Stromal cell of bone marrow (primary cell): ENCODE measurements around the gene PTPA.
"Not testable (repeated sequence)": the region's sequence is repeated elsewhere in the genome, so short reads cannot be mapped to it uniquely, and the experiment has no call there.

Experiments used
- DNase-seq: peaks from one replicate; pipeline ENCODE4 v3.0.0-alpha.2; 2012; ENCODE audit warnings: low read depth

The PTPA gene

DNA sequence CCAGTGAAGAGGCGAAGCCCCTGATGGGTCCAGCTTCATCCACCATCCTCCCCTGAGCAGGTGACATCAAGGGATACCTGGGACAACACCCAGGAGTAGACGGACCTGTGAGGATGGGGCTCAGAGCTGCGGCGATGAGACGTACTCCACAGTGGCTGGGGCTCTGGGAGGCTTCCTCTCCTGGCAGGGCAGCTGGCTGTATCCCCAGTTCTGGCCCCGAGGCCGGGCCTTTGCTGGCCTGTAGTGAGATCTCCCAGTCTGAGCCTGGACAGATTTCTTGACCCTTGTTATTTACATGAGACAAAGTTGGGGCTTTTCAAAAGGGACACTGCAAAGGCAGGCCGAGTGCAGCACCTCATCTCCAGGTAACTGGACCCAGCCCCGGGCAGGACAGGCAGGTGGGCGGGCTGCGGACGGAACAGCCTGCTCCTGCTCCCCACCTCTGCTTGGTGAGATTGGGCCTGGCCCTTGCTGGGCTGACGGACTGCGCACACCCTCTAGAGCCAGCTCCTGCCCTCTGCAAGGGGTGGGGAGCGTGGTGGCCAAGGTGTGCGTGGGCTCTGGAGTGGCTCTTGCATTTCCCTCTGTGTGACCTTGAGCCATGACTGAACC lies 43.8 kb downstream of the PTPA start:
- DNase-seq, result no peak

DNA sequence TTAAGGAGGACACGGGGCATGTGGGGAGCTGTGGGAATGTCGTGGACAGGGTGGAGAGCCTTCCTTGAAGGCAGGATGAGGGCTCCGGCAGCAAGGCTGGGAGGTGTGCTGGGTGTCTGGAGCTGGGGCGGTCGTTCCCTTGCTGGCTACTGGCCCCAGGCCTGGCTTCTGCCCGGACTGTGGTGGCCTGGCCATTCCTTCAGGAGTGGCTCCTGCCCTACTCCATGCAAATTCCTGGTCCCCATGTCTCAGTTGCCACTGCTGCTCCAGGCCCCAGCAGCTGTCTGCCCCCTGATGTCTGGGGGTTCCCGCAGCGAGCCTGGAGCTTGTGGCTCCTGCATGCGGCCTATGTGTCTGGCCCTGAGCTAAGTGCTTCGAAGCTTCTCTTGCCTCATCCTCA lies 44.9 kb downstream of the PTPA start:
- no peak for DNase-seq

DNA sequence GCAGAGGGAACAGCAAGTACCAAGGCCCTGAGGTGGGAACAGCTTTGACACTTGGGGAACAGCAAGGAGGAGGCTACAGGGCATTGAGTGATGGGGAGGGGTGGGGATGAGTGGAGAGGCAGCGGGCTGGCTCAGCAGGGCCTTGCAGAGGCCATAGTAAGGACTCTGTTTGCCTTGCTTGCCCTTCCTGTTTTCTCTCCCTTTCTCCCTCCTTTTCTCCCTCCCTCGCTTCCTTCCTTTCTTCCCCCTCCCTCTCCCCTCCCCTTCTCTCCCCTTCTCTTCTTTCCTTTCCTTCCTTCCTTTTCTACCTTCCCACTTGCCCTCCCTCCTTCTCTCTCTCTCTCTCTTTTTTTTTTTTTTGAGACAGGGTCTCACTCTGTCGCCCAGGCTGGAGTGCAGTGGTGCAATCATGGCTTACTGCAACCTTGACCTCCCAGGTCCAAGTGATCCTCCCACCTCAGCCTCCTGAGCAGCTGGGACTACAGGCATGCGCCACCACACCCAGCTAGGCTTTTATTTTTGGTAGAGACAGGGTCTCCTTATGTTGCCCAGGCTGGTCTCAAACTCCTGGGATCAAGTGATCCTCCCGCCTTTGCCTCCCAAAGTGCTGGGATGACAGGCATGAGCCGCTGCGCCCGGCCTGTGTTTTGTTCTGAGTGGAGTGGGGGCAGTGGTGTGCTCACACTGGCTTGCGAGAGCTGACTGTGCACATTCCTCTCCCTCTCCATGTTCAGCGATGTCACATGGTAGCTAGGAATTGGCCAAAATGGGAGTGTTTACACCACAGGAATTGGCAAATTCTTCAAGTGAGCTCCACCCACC lies 49.7 kb downstream of the PTPA start:
- no peak for DNase-seq

DNA sequence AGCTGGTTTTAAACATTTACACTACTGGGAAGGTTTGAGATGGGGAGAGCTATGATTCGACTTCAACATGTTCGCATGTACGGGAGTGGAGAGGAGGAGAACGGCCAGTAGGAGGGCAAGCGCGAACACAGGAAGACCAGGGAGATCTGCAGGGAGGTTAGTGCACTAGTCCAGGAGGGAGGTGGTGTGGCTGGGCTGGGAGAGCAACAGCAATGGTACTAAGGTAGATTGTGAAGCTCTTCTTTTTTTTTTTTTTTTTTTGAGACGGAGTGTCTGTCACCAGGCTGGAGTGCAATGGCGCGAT lies 50.3 kb downstream of the PTPA start:
- no peak for DNase-seq

DNA sequence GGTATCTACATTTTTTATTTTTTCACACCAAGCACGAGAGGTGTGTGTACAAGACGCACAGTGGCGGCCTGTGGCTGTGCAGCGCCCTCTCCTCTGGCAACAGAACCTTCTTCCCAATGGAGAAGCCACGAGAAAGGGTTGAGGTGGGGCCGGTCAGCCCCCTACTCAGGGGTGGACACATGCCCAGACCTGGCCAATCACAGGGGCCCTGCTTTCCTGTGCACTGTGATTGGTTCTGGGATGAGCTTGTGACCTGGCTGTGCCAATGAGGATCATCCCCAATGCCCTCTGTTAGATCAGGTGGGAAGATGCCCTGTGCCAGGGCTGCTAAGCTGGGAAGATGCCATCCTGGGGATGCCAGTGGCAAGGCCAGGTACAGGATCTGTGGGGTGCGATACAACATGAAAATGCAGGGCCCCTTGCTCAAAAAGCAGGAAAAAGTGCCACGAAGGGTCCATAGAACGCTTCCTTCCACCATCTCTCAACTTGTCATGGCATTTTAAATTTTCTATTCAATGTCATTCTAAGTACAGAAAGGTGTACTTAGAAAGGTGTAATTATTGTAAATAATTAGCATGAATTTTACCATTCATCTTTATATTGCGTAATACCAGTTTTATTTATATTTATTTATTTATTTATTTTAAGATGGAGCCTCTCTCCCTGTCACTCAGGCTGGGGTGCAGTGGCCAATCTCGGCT lies 51.4 kb downstream of the PTPA start:
- DNase-seq, result no peak

DNA sequence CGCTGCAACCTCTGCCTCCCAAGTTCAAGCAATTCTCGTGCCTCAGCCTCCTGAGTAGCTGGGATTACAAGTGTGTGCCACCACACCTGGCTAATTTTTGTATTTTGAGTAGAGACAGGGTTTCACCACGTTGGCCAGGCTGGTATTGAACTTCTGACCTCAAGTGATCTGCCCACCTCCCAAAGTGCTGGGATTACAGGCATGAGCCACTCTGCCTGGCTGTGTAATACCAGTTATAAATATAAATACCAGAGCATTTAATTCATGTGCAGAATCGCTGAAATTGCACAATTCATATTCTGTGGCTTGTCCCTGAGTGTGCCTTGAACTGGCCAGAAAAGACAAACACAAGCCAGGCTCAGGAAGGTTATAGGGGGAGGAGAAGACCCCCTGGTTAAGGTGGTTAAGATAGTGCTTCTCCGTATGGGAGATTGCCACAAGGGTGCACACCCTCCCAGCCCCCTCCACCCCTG lies 52.0 kb downstream of the PTPA start:
- not testable (repeated sequence) for DNase-seq

DNA sequence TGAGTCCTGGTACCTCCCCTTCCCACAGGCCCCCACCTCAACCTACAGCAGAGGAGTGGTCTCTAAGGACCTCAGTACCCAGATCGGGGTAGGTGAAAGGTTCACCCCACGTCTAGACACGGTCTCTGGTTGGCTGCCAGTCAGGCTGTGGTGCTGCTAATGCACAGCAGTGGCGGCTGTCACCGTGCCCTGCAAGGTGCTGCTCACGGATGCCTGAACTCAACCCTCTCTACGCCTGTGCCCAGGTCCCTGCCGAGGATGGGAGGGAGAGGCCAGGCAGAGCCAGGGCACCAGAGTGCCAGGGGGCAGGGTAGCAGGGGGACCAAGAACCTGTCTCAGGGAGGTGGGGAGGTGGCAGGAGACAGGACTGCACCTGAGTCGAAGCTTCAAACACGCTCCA lies 52.5 kb downstream of the PTPA start:
- DNase-seq, result no peak

DNA sequence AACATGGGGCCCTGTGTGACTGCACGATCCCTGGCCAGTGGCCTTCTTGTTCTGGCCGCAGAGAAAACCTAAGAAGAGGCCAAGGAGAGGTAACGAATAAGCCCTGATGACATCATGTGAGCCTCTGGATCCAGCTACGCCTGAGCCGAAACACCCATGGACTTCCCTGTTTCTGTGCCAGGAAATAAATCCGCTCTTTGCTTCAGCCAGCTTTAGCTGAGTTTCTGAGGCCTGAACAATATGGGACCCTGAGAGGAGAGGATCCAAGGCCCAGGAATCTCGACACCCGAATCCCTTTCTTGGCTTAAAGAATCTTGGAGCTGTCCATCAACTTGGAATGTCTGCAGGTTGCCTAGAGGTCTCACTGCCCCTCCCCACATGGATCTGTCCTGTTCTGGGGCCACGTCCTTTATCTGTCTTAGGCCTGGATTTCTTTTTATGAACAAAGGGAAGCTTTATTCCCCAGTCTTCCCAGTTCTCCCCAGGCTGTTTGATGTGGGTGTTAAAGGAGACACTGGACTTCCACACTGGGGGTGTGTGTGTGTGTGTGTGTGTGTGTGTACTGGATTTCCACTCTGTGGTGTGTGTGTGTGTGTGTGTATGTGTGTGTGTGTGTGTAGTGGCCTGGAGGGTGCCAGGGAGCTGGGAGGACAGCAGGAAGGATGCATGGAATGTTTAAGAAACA lies 53.2 kb downstream of the PTPA start:
- DNase-seq, result no peak

DNA sequence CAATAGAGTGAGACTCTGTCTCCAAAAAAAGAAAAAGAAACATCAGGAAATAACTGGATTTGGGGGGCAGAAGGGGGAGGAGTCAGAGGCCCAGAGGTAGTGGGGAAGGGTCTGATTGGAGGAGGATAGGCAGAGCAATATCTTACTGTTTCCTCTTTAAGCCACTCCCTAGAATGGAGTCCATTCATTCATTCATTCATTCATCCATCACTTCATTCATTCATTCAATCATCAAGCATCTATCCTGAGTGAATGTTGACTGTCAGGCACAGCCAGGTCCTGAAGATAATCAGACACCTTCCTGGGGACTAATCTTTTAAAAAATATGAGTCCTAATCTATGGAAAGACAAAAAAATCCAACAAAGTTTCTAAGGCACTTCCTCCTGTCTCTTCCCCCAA lies 54.0 kb downstream of the PTPA start:
- DNase-seq, result no peak

DNA sequence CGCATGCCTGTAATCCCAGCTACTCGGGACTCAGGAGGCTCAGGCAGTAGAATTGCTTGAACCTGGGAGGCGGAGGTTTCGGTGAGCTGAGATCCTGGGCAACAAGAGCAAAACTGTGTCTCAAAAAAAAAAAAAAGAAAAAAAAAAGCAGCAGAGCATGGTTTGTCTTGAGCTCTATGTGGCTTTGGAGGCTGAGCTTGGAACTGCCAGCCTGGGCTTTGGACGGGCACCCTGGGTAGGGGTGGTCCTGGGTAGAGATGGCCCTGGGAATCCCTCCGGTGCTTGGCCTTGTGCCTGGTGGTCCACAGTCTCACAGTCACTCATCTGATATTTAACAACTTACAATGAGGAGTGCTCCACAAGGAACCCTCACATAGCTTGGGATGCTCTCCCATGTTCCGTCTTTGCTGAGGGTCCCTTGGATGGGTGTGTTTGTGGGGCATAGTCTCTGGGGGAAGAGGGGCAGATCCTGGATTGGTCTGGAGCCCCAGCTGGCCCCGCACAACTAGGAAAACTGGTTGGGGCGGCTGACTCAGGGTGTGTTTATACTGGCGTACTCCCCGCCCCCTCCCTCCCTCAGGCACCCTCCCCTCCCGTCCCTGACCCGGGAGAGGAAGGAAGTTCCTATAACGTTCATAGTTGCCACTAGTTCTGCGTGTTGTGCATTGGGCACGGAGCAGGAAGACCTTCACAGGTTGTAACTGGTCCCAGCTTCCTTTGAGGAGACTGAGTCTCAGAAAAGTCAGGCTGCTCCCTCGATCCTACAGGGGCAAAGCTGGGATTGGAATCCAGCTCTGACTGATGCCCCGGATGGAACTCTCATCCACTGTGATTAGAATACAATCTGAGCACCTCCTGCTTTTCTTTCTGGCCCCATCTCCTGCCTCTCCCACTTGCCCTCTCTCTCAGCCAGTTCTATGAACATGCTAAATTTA lies 55.7 kb downstream of the PTPA start:
- DNase-seq, result peak; percentile 73

DNA sequence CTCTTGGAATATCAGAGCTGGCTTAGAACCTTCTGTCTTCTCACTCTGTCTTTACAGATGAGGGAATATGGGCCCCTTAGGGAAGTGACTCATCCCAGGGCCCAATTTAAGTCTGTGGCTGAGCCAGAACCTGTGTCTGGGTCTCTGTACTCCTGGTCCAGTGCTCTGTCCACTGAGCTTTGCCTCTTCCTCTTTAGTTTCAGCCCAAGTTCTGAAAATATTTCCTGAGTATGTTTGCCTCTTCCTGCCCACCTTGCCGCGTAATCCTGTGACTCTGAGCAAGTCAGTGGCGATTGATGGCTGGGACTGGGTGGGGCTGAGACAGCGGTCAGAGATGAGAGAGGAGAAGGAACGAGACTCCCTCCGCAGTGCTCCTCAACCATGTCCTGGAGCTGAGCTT lies 59.0 kb downstream of the PTPA start:
- DNase-seq, result no peak

DNA sequence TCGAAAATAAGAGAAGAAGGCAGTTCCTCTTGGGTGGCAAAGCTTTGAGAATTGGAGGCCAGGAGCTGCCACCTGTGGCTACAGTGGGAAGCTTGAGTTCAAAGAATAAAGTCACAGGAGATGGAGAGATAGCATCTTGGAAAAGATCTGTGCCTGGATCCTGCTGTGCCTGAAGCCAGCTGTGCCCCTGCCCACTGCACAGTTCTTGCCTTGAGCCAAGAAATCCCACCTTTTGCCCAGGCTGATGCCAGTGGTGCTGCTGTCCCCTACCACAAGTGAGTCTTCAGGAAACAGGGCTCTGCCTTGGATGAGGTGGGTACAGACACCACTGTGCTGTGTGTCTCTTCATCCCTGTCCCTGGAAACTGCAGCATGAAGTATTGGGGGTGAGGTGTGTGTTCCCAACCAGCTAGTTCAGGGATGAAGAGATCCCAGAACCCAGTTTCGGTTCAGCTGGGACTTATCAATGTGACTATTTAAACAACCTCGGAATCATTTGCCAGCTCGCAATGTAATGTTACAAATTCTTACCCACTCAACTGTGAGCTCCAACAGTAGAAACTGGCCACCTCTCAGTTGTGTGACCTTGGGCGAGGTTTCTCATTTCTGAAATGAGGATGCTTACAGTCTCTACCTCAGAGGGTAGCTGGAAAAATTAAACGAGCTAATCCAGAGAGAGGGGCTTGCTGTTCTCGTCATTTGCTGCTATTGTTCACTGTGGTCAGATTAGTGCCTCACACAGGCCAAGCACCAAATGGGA lies 61.0 kb downstream of the PTPA start:
- DNase-seq, result no peak

DNA sequence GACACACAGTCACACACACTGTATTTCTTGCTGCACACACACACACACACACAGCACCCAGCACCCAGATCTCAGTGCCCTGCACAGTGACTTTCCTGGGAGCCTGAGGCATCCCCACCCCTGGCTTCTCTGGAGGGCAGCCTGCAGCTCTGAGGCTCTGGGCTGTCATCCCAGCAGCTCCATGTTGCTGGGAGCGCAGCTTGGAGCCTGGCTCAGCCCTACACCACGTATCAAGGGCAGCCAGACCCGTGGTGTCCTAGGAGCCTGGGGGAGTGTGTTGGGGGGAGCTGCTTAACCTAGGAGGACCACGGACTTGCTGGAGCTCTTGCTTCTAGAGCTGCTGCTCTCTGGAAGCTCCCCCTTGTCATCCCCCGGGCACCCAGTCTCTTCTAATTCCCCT lies 61.6 kb downstream of the PTPA start:
- DNase-seq, result no peak

DNA sequence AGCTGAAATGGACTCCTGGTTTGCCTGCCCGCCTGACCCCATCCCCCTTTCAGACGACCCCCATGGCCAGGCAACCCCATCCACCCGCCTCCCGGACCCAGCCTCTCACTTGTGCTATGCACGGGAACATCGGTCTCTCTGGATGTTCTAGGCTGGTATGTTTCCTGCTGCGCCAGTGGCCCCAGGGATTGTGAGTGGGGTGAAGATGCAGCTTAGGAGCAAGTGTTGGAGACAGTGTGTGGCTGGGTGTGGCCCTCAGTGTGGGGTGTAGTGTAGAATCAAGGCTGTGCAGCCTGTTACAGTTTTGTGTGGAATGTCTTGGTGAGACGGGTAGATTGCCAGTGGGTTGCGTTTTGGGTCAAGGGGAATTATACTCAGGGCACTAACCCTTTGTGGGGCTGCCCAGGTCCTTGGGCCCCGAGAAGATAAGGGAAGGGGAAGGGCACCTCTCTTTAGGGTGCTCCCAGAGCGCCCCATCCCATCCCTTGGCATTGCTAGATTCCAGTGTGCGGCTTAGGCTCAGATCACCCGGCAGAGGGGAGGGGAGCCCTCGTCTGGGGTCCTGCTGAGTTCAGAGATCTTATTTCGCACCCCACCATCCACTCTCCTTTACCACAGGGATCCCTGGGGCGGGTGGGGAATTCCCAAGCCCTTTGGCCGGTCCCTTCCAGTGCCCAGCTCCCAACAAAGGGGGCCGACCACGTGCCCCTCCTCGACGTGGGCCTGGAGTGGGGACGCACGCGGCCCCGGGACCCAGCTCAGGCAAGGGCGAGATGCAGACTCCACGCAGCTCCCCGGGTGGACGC lies 62.3 kb downstream of the PTPA start:
- no peak for DNase-seq

DNA sequence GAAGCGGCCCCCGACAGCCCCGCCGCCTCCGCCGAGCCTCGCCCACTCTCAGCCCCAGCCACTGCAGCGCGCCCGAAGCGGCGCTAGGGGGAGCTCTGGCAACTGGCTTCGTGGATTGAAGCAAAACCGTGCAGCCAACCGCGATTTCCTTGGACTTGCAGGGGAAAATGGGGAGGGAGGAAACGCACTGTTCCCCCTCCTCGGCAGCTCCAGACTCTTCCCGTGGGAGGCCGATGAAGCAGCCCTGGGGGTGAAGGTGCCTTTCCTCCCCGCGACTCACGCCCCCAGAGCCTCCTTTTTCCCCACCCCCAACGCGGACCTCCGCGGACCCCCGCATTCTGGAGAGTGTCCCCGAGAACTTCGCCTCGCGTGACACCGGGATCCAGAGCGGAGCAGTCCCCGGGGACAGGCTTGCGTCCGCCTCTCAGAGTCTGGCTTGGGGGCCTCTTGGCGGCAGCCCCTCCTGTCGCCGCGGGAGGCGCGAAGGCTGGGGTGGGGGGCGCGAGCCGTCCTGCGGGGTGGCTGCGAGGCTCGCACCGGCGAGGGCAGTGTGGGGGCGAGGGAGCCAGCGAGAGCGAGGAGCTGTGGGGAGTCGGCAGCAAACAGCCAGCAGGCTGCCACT lies 63.0 kb downstream of the PTPA start:
- peak; percentile 87 for DNase-seq

DNA sequence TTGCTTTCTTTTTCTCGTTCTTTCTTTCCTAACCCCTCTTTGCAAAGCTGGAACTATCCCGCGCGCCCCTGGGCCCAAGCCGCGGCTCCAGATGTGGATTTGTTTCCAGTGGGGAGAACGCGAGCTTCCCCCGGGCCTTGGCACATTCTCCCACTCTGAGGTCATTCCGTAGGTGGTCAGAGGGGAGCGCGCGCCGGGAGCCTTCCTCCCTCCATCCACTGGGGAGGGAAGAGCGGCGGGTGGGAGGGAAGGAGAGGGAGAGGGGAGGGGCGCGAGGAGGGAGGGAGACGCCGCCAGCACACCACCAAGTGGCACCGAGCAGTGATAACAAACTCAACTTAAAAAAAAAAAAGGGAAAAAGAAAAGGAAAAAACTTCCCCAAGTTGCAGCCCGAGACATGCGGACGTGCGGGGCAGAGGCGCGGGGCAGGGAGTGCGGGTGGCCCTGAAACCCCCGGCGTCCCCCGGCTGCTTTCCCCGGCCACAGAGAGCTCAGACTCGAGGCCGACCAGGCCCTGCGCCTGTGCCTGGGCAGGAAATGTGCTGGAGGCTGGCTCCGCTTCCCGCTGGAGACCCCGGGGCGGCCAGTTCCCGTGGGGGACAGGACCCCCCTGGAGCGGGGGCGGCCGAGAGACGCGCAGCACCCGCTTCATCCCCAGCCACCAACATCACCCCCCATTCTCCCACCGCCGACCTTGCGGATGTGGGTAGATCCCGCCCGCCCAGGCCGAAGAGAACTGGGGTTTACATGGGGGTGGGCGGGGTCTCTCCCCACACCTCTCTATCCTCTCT lies 63.7 kb downstream of the PTPA start:
- peak; percentile 87 for DNase-seq

DNA sequence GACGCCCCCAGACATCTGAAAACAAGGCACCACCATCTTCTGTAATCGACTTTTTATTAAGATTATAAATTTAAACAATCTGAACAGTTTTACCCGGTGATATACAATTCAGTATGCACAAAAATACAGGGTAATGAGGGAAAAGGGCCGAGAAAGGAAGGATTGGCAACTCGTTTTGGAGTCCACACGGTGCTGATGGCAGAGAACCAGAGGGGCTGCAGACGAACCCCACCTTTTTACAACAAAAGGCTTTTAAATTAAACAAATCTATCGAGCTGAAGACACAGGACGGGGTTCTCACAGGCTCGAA lies 64.3 kb downstream of the PTPA start:
- no peak for DNase-seq

DNA sequence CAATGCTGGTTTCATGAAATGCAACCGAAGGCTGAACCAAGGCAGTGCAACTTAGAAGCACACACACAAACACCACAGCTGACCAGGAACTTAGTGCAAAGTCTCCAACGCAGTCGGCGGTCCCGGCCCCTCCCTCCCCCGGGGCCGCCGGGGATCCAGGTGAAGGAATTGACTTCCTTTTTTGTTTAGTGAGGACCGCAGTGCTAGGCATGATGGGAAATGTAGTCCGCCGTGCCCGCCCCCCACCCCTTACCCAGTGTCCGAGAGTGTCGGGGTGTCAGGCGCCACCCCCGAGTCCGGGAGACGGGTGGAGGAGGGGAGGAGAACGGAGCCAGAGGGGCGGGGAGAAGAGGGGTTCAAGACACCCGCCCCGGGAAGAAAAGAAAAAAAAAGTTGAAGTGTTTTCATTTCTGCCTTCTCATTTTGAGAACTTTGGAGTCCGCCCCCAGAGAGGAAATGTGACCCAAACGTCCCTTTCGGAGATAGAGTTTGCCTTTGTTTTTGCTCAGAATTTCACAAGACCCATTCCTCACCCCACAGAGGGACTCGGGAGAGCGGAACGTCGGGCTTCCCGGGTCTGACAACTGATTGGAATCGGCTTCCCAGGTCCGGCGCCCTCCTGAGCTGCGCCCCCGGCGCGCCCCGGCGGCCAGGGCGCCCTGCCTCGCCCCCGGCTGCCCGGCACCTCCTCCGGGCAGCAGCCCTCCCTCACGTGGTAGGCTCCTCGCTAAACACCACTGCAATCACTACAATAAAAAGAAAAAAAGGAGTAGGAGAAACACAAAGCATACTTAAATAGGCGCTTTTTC lies 64.8 kb downstream of the PTPA start:
- DNase-seq, result peak; percentile 87
